Lung (tissue), 12 donors: Measurements from ENCODE around the gene PKM. TPM values are rescaled to one million over a fixed set of nuclear protein-coding genes. Genes with fewer than 3 reads are reported as not detected.

Source experiments
- ATAC-seq: fragments of 200-7000 bp; cut with Tn5 transposase; one replicate; pipeline ENCODE4 v1.9.1; 2020; ENCODE audit warnings: moderate number of reproducible peaks; ENCODE audit not compliant: insufficient read depth, low FRiP score
- DNase-seq, 3 donors: peaks; one replicate each; pipeline ENCODE4 v3.0.0-alpha.2; 2013 to 2017
- H3K27ac ChIP-seq, 2 donors: one replicate each; pipeline ENCODE4 v1.5.1; 2013; ENCODE audit warnings: mild to moderate bottlenecking in 2 of 2, moderate library complexity in 2 of 2, control low read depth in 1 of 2, inconsistent platforms in 1 of 2, low read depth in 1 of 2, low read length in 1 of 2
- H3K27me3 ChIP-seq, 3 donors: one replicate each; pipeline ENCODE4 v1.5.1; 2013; ENCODE audit warnings: low read length in 2 of 3; ENCODE audit not compliant: control insufficient read depth in 3 of 3, insufficient read depth in 3 of 3
- H3K36me3 ChIP-seq, 4 donors: one replicate each; pipeline ENCODE4 v1.5.1; 2013; ENCODE audit warnings: low read length in 4 of 4, mild to moderate bottlenecking in 1 of 4, moderate library complexity in 1 of 4; ENCODE audit not compliant: control insufficient read depth in 4 of 4, insufficient read depth in 4 of 4
- H3K4me1 ChIP-seq, 5 donors: one replicate each; pipeline ENCODE4 v1.5.1; 2013; ENCODE audit warnings: low read length in 5 of 5, mild to moderate bottlenecking in 2 of 5, moderate library complexity in 1 of 5; ENCODE audit not compliant: control insufficient read depth in 5 of 5, insufficient read depth in 5 of 5
- H3K4me3 ChIP-seq: one replicate; pipeline ENCODE4 v1.5.1; 2013; ENCODE audit warnings: mild to moderate bottlenecking, control low read depth, moderate library complexity
- H3K9ac ChIP-seq, 2 donors: one replicate each; pipeline ENCODE4 v1.5.1; 2013; ENCODE audit warnings: low read length in 2 of 2, control low read depth in 1 of 2; ENCODE audit not compliant: insufficient read depth in 1 of 2
- H3K9me3 ChIP-seq, 4 donors: one replicate each; pipeline ENCODE4 v1.5.1; 2013; ENCODE audit warnings: low read length in 3 of 4, mild to moderate bottlenecking in 1 of 4, moderate library complexity in 1 of 4; ENCODE audit not compliant: control insufficient read depth in 4 of 4, insufficient read depth in 3 of 4
- CTCF ChIP-seq: IDR thresholded peaks from 2 replicates; pipeline ENCODE4 v1.5.1; 2012; ENCODE audit warnings: mild to moderate bottlenecking; ENCODE audit errors: control extremely low read depth, extremely low read depth
- WGBS, 2 donors: extraction: QIAGEN DNeasy Blood & Tissue Kit; methylation state at CpG; one replicate each; pipeline ENCODE4 v1.1.7; 2013; 5-methylcytosine and 5-hydroxymethylcytosine counted together
- polyA plus RNA-seq, 2 donors: library from polyadenylated mRNA; stranded (reverse); fragments of 200-250 nt; gene quantifications; one replicate each; pipeline ENCODE4 v1.2.1, GENCODE V29; 2013
- total RNA-seq, 2 donors: library from RNA; depleted of rRNA in 1 of 2; stranded (reverse); fragments of >200 nt in 1 of 2; gene quantifications; one replicate each; pipeline ENCODE4 v1.2.1, GENCODE V29; 2014 to 2021
- donor health status: control.
- donor health status: control.
- donor health status: Bipolar disorder and iron deficiency.
- donor health status: healthy.
- donor health status: DM: yes; HTN: yes; CAD: no.

The PKM gene
- total and polyA plus RNA-seq, 4 donors = 235 to 867 (median 504) TPM

- H3K9me3 ChIP-seq = no peaks in the 10 kb centered on the region
- ATAC-seq = no peak
- WGBS, 2 donors = 95 to 96% methylated on average over 6 of the region's 6 CpGs
- no peak overlapping the region for H3K4me3 ChIP-seq
- no peak for TF ChIP-seq CTCF
- no peak overlapping the region for H3K9ac ChIP-seq
- H3K4me1 ChIP-seq = peaks cover 2 to 22% (median 7%) of the 10 kb centered on the region in 5 donors
- H3K36me3 ChIP-seq = peaks cover 0 to 6% (median 0%) of the 10 kb centered on the region in 4 donors
- no peak for DNase-seq
- H3K27me3 ChIP-seq = no peaks in the 10 kb centered on the region
- no peak overlapping the region for H3K27ac ChIP-seq
These were observed 2.8 kb upstream of the PKM start for GRCh38 chr15:72233769-72234168.

GRCh38 chr15:72231833-72232478 lies 966 bp upstream of the PKM start:
- ATAC-seq (no peak), DNase-seq (peak; percentile 25 to 76 (median 73))
- Histone ChIP-seq H3K9ac (peak overlapping the region in 1 of 2 donors; percentile 67), H3K27me3 (no peaks in the 10 kb centered on the region), H3K36me3 (no peaks in the 10 kb centered on the region), H3K9me3 (no peaks in the 10 kb centered on the region), H3K4me3 (peak overlapping the region; percentile 82), H3K27ac (peak overlapping the region; percentile 97 to 99), H3K4me1 (peaks cover 5 to 36% (median 17%) of the 10 kb centered on the region in 5 donors)
- 2 to 3% methylated on average over 16 of the region's 16 CpGs for WGBS, 2 donors
- TF ChIP-seq CTCF = no peak

GRCh38 chr15:72230197-72231065 lies 559 bp downstream of the PKM start:
- Histone ChIP-seq H3K4me3 (peak overlapping the region; percentile 82), H3K9ac (peak overlapping the region; percentile 89), H3K9me3 (no peaks in the 10 kb centered on the region), H3K27ac (peak overlapping the region; percentile 97 to 99), H3K4me1 (peaks cover 12 to 42% (median 21%) of the 10 kb centered on the region in 5 donors), H3K27me3 (no peaks in the 10 kb centered on the region), H3K36me3 (no peaks in the 10 kb centered on the region)
- WGBS, 2 donors = 0 to 1% methylated on average over 60 to 79 of the region's 79 CpGs
- DNase-seq = peak; percentile 96 to 98 (median 97)
- peak; percentile 47 for ATAC-seq
- TF ChIP-seq CTCF = no peak
